Nephron (organoid): ENCODE results near the gene SMNDC1.

ENCODE experiments used
- H3K27ac Mint-ChIP-seq, 3 experiments: 2 replicates each; pipeline ENCODE4 v1.8.0; 2020; ENCODE audit warnings: mixed read lengths in 3 of 3, mild to moderate bottlenecking in 2 of 3, moderate library complexity in 1 of 3
- H3K27me3 Mint-ChIP-seq: 2 replicates; pipeline ENCODE4 v1.8.0; 2021; ENCODE audit warnings: low read depth, mild to moderate bottlenecking, moderate library complexity, mixed read lengths
- H3K36me3 Mint-ChIP-seq: 2 replicates; pipeline ENCODE4 v1.8.0; 2020; ENCODE audit warnings: low read depth, mixed read lengths
- H3K4me1 Mint-ChIP-seq: 2 replicates; pipeline ENCODE4 v1.8.0; 2020; ENCODE audit warnings: mixed read lengths
- H3K4me3 Mint-ChIP-seq, 3 experiments: 2 replicates each; pipeline ENCODE4 v1.8.0; 2020; ENCODE audit warnings: mild to moderate bottlenecking in 3 of 3, mixed read lengths in 3 of 3, moderate library complexity in 2 of 3
- H3K9me3 Mint-ChIP-seq: 2 replicates; pipeline ENCODE4 v1.8.0; 2020; ENCODE audit warnings: mixed read lengths
- CTCF ChIP-seq, 3 experiments: fragments of 200-600 bp; sonication (generic); IDR thresholded peaks; one replicate each; pipeline ENCODE4 v1.5.0; 2021; ENCODE audit warnings: antibody characterized with exemption in 3 of 3; ENCODE audit not compliant: unreplicated experiment in 3 of 3

SMNDC1 gene

GRCh38 chr10:110324805-110325280 lies 20.1 kb upstream of the SMNDC1 start:
- H3K4me3 Mint-ChIP-seq = no peak overlapping the region
- H3K36me3 Mint-ChIP-seq = peaks cover 12% of the 10 kb centered on the region
- H3K27ac Mint-ChIP-seq = no peak overlapping the region
- peaks cover 6% of the 10 kb centered on the region for H3K4me1 Mint-ChIP-seq
- H3K9me3 Mint-ChIP-seq = peaks cover 45% of the 10 kb centered on the region
- H3K27me3 Mint-ChIP-seq = peaks cover 13% of the 10 kb centered on the region
- TF ChIP-seq CTCF (IDR thresholded peaks at IDR 0.05; ENCODE audit: unreplicated experiment in 3 of 3) = no peak

- no peak overlapping the region for H3K27ac Mint-ChIP-seq
- no peak for TF ChIP-seq CTCF (IDR thresholded peaks at IDR 0.05; ENCODE audit: unreplicated experiment in 3 of 3)
- peaks cover 10% of the 10 kb centered on the region for H3K36me3 Mint-ChIP-seq
- H3K9me3 Mint-ChIP-seq = peaks cover 44% of the 10 kb centered on the region
- no peak overlapping the region for H3K4me3 Mint-ChIP-seq
- H3K27me3 Mint-ChIP-seq = peaks cover 10% of the 10 kb centered on the region
- peaks cover 6% of the 10 kb centered on the region for H3K4me1 Mint-ChIP-seq
Observed at GRCh38 chr10:110324201-110324804, 19.6 kb upstream of the SMNDC1 start.

GRCh38 chr10:110323503-110323902 lies 18.8 kb upstream of the SMNDC1 start:
- no peak overlapping the region for H3K27ac Mint-ChIP-seq
- peaks cover 6% of the 10 kb centered on the region for H3K36me3 Mint-ChIP-seq
- no peak overlapping the region for H3K4me3 Mint-ChIP-seq
- H3K27me3 Mint-ChIP-seq = peaks cover 10% of the 10 kb centered on the region
- H3K9me3 Mint-ChIP-seq = peaks cover 39% of the 10 kb centered on the region
- peaks cover 6% of the 10 kb centered on the region for H3K4me1 Mint-ChIP-seq
- no peak for TF ChIP-seq CTCF (IDR thresholded peaks at IDR 0.05; ENCODE audit: unreplicated experiment in 3 of 3)

- Mint-ChIP-seq H3K4me3 (no peak overlapping the region), H3K27ac (no peak overlapping the region), H3K4me1 (peaks cover 6% of the 10 kb centered on the region), H3K36me3 (peaks cover 4% of the 10 kb centered on the region), H3K27me3 (peaks cover 14% of the 10 kb centered on the region), H3K9me3 (peaks cover 36% of the 10 kb centered on the region)
- no peak for TF ChIP-seq CTCF (IDR thresholded peaks at IDR 0.05; ENCODE audit: unreplicated experiment in 3 of 3)
Observed at GRCh38 chr10:110321869-110322620, 17.3 kb upstream of the SMNDC1 start.

GRCh38 chr10:110317866-110318850 lies 13.4 kb upstream of the SMNDC1 start:
- peaks cover 4% of the 10 kb centered on the region for H3K36me3 Mint-ChIP-seq

More at GRCh38 chr10:110317866-110318850, 13.4 kb upstream of the SMNDC1 start:
- H3K4me1 Mint-ChIP-seq = peaks cover 6% of the 10 kb centered on the region
- H3K4me3 Mint-ChIP-seq = no peak overlapping the region
- no peak for TF ChIP-seq CTCF (IDR thresholded peaks at IDR 0.05; ENCODE audit: unreplicated experiment in 3 of 3)
- peaks cover 9% of the 10 kb centered on the region for H3K27me3 Mint-ChIP-seq
- H3K9me3 Mint-ChIP-seq = peaks cover 19% of the 10 kb centered on the region
- no peak overlapping the region for H3K27ac Mint-ChIP-seq
